Vagina (tissue), 2 donors: ENCODE results near the gene BFSP2.

Source experiments
- CTCF ChIP-seq, 3 experiments: fragments of 450-650 bp in 2 of 3; fragments of 200-600 bp in 1 of 3; sonication (generic) in 1 of 3; IDR thresholded peaks; one replicate each; pipeline ENCODE4 v1.5.1; 2017 to 2019; ENCODE audit warnings: antibody characterized with exemption in 3 of 3, mild to moderate bottlenecking in 2 of 3, moderate library complexity in 2 of 3
- POLR2A ChIP-seq, 2 donors: fragments of 450-650 bp; IDR thresholded peaks; one replicate each; pipeline ENCODE4 v1.6.1; 2017; ENCODE audit warnings: antibody characterized with exemption in 2 of 2, mild to moderate bottlenecking in 2 of 2, moderate library complexity in 2 of 2
- POLR2AphosphoS5 ChIP-seq, 2 donors: sonication (generic); formaldehyde crosslinking; IDR thresholded peaks; one replicate each; pipeline ENCODE4 v1.9.0; 2017; ENCODE audit warnings: antibody characterized with exemption in 2 of 2, mild to moderate bottlenecking in 2 of 2, low read depth in 1 of 2; ENCODE audit not compliant: insufficient read depth in 1 of 2

GRCh38 chr3:133439563-133439962 lies 39.7 kb downstream of the BFSP2 start:
- no peak for TF ChIP-seq CTCF (IDR thresholded peaks at IDR 0.05)
- no peak for TF ChIP-seq POLR2A (IDR thresholded peaks at IDR 0.05)
- TF ChIP-seq POLR2AphosphoS5 (IDR thresholded peaks at IDR 0.05; ENCODE audit: insufficient read depth in 1 of 2, low read depth in 1 of 2), result no peak
